Osteoblast (primary cell): ENCODE measurements around the gene SLC24A3. TPM values are rescaled to one million over a fixed set of nuclear protein-coding genes. Genes with fewer than 3 reads are reported as not detected.

Experiments used
- DNase-seq: peaks from one replicate; pipeline ENCODE4 v3.0.0; 2011; ENCODE audit warnings: low spot score, mixed read lengths; ENCODE audit not compliant: insufficient read length; ENCODE audit errors: missing footprints
- H2AFZ ChIP-seq: 2 replicates; pipeline ENCODE4 v1.6.0; 2011; ENCODE audit warnings: mild to moderate bottlenecking, low read length
- H3K27ac ChIP-seq: 2 replicates; pipeline ENCODE4 v1.5.1; 2011; ENCODE audit warnings: mild to moderate bottlenecking, low read depth, low read length, moderate library complexity
- H3K27me3 ChIP-seq: 2 replicates; pipeline ENCODE4 v1.6.0; 2012; ENCODE audit warnings: mild to moderate bottlenecking, control low read depth, inconsistent platforms, low read length, moderate library complexity; ENCODE audit not compliant: insufficient read depth
- H3K36me3 ChIP-seq: 2 replicates; pipeline ENCODE4 v1.5.1; 2011; ENCODE audit warnings: mild to moderate bottlenecking, low read length, control low read depth, moderate library complexity; ENCODE audit not compliant: insufficient read depth
- H3K4me1 ChIP-seq: 2 replicates; pipeline ENCODE4 v1.5.1; 2011; ENCODE audit warnings: mild to moderate bottlenecking, low read length, control low read depth, moderate library complexity; ENCODE audit not compliant: insufficient read depth
- H3K4me2 ChIP-seq: 2 replicates; pipeline ENCODE4 v1.6.0; 2011; ENCODE audit warnings: mild to moderate bottlenecking, low read length; ENCODE audit not compliant: insufficient read depth
- H3K4me3 ChIP-seq: fragments of 200-600 bp; sonication (generic); 3 replicates; pipeline ENCODE4 v1.5.1; 2012; ENCODE audit warnings: mild to moderate bottlenecking, low read length, inconsistent platforms; ENCODE audit not compliant: insufficient read depth
- H3K79me2 ChIP-seq: 2 replicates; pipeline ENCODE4 v1.6.0; 2012; ENCODE audit warnings: mild to moderate bottlenecking, low read length, control low read depth, inconsistent platforms; ENCODE audit not compliant: insufficient read depth
- H3K9me3 ChIP-seq: 2 replicates; pipeline ENCODE4 v1.5.1; 2011; ENCODE audit warnings: low read depth, low read length, control low read depth
- H4K20me1 ChIP-seq: 2 replicates; pipeline ENCODE4 v1.6.0; 2012; ENCODE audit warnings: mild to moderate bottlenecking, low read length, control low read depth; ENCODE audit not compliant: insufficient read depth
- total RNA-seq: library from RNA; depleted of rRNA; stranded (reverse); fragments of >200 nt; gene quantifications from 2 replicates; pipeline ENCODE4 v1.2.3, GENCODE V29; 2012
- TF ChIP-seq, protein P1 (sequence below): IDR thresholded peaks from 2 replicates; pipeline ENCODE4 v1.5.1; 2011; ENCODE audit warnings: mild to moderate bottlenecking, low read depth, low read length, moderate library complexity; ENCODE audit errors: extremely low read depth

The SLC24A3 gene
- total RNA-seq, 1 donor = 1.1 TPM

DNA sequence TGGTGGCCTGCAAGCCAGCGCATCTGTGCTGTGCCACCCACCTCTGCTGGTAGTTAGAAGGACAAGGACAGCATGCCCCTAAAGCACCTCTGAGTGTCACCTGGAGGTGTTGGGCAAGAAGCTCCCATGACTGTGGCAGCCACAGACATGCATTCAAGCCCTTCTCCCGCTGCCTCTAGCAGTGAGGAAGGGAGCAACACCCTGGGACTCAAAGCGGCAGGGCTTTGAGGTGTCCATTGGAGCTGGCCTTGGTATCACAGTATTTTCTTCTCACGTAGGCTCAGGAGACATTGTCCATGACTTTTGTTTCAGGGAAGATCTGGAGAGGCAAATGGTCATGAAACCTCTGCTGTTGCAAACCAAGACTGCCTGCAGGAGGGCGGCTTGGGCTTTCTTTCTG, 404.8 kb downstream of the SLC24A3 start:
- Histone ChIP-seq H2AFZ (no peak overlapping the region), H3K79me2 (no peaks in the 10 kb centered on the region), H3K9me3 (no peaks in the 10 kb centered on the region), H3K4me1 (no peaks in the 10 kb centered on the region), H4K20me1 (no peaks in the 10 kb centered on the region), H3K4me2 (no peak overlapping the region), H3K36me3 (no peaks in the 10 kb centered on the region), H3K4me3 (no peak overlapping the region), H3K27me3 (no peaks in the 10 kb centered on the region), H3K27ac (no peak overlapping the region)
- TF ChIP-seq, protein P1, sequence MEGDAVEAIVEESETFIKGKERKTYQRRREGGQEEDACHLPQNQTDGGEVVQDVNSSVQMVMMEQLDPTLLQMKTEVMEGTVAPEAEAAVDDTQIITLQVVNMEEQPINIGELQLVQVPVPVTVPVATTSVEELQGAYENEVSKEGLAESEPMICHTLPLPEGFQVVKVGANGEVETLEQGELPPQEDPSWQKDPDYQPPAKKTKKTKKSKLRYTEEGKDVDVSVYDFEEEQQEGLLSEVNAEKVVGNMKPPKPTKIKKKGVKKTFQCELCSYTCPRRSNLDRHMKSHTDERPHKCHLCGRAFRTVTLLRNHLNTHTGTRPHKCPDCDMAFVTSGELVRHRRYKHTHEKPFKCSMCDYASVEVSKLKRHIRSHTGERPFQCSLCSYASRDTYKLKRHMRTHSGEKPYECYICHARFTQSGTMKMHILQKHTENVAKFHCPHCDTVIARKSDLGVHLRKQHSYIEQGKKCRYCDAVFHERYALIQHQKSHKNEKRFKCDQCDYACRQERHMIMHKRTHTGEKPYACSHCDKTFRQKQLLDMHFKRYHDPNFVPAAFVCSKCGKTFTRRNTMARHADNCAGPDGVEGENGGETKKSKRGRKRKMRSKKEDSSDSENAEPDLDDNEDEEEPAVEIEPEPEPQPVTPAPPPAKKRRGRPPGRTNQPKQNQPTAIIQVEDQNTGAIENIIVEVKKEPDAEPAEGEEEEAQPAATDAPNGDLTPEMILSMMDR = no peak
- DNase-seq = no peak

GRCh38 chr20:19618711-19619110, 406.3 kb downstream of the SLC24A3 start:
- Histone ChIP-seq H3K9me3 (no peaks in the 10 kb centered on the region), H3K36me3 (no peaks in the 10 kb centered on the region), H4K20me1 (no peaks in the 10 kb centered on the region), H2AFZ (no peak overlapping the region), H3K79me2 (no peaks in the 10 kb centered on the region), H3K4me1 (no peaks in the 10 kb centered on the region), H3K4me2 (no peak overlapping the region), H3K4me3 (no peak overlapping the region), H3K27me3 (no peaks in the 10 kb centered on the region), H3K27ac (no peak overlapping the region)
- TF ChIP-seq, protein P1 = no peak
- no peak for DNase-seq

DNA sequence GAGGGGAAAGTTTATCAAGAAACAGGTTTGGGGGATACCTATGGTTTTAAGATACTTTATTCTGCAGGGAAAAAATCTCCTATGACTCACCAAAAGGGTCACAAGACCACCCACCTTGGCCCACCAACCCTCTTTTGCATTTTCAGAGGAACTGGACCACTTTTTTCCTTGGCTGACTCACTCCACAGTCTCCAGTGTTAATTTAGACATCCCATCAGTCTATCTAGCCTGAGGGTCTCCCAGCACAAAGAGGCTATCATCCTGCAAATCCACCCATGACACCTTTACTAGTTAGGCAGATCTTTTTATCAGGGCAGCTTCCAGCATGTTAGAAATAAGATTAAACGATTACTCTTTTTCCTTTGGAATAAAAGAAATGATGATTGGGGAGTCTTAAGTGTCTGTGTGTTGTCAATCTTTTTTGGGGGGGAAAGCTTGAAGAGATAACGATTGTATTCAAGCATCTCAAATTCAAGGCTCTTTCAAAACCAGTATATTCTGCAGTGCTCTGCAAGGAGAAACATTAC, 407.5 kb downstream of the SLC24A3 start:
- H3K27me3 ChIP-seq = no peaks in the 10 kb centered on the region
- H2AFZ ChIP-seq = no peak overlapping the region
- H3K4me3 ChIP-seq = no peak overlapping the region
- TF ChIP-seq, protein P1 = no peak
- no peaks in the 10 kb centered on the region for H3K9me3 ChIP-seq
- H3K4me1 ChIP-seq = no peaks in the 10 kb centered on the region
- no peaks in the 10 kb centered on the region for H3K79me2 ChIP-seq
- no peak overlapping the region for H3K27ac ChIP-seq
- H3K4me2 ChIP-seq = no peak overlapping the region
- H4K20me1 ChIP-seq = no peaks in the 10 kb centered on the region
- H3K36me3 ChIP-seq = no peaks in the 10 kb centered on the region
- no peak for DNase-seq

- Histone ChIP-seq H3K27ac (no peak overlapping the region), H4K20me1 (no peaks in the 10 kb centered on the region), H3K9me3 (no peaks in the 10 kb centered on the region), H3K27me3 (no peaks in the 10 kb centered on the region), H3K4me2 (no peak overlapping the region), H3K4me3 (no peak overlapping the region), H3K79me2 (no peaks in the 10 kb centered on the region), H3K4me1 (no peaks in the 10 kb centered on the region), H2AFZ (no peak overlapping the region), H3K36me3 (no peaks in the 10 kb centered on the region)
- DNase-seq = no peak
- TF ChIP-seq, protein P1 = no peak
Observed at GRCh38 chr20:19620446-19620845, 408.0 kb downstream of the SLC24A3 start.
